Adrenal gland (tissue), 5 donors: Measurements from ENCODE around the gene MRPL54.

Experiments
- POLR2A ChIP-seq, 2 donors: fragments of 450-650 bp; IDR thresholded peaks; one replicate each; pipeline ENCODE4 v1.6.1; 2017; ENCODE audit warnings: antibody characterized with exemption in 2 of 2, mild to moderate bottlenecking in 2 of 2, moderate library complexity in 1 of 2
- TF ChIP-seq, protein P1 (sequence below), 6 experiments: fragments of 450-650 bp in 4 of 6; fragments of 200-600 bp in 2 of 6; sonication (generic) in 1 of 6; IDR thresholded peaks; 1 replicate in 5 of 6; 2 replicates in 1 of 6; pipeline versions ENCODE4 v1.5.1 to v1.8.0; 2016 to 2021; ENCODE audit warnings: antibody characterized with exemption in 6 of 6, mild to moderate bottlenecking in 2 of 6, moderate library complexity in 1 of 6
- donor health status: DM: no; HTN: no; CAD: no.

DNA sequence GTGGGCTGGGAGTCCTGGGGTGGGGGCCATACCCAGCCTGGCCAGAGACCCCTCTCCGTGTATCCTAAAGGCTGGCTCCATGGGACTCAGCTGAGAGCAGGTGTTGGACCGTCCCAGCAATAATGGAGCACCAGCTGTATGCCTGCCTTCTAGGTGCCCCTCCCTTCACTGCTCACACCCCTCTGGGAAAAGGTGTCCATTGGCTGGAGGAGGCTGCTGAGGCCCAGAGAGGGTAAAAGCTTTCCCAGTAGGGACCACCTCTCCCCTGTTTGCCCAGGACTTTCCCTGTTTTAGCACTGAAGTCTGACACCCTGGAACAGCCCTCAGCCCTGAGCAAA, 12.9 kb downstream of the MRPL54 start:
- TF ChIP-seq, protein P1, sequence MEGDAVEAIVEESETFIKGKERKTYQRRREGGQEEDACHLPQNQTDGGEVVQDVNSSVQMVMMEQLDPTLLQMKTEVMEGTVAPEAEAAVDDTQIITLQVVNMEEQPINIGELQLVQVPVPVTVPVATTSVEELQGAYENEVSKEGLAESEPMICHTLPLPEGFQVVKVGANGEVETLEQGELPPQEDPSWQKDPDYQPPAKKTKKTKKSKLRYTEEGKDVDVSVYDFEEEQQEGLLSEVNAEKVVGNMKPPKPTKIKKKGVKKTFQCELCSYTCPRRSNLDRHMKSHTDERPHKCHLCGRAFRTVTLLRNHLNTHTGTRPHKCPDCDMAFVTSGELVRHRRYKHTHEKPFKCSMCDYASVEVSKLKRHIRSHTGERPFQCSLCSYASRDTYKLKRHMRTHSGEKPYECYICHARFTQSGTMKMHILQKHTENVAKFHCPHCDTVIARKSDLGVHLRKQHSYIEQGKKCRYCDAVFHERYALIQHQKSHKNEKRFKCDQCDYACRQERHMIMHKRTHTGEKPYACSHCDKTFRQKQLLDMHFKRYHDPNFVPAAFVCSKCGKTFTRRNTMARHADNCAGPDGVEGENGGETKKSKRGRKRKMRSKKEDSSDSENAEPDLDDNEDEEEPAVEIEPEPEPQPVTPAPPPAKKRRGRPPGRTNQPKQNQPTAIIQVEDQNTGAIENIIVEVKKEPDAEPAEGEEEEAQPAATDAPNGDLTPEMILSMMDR (IDR thresholded peaks at IDR 0.05): no peak
- TF ChIP-seq POLR2A (IDR thresholded peaks at IDR 0.05): no peak
